ENCODE data around the gene ADPRH. TPM values are rescaled to one million over a fixed set of nuclear protein-coding genes. Genes with fewer than 3 reads are reported as not detected.

The ADPRH gene
- total and polyA plus RNA-seq, 2 of the 4 experiments (the other 2 are of a cell fraction): under 0.01 to 0.12 TPM

- Histone ChIP-seq H3K9me1 (ENCODE audit: insufficient read depth, low read length) (no peaks in the 10 kb centered on the region), H3K9me3 (ENCODE audit: control insufficient read depth, insufficient read depth, low read length) (no peaks in the 10 kb centered on the region), H3K79me1 (ENCODE audit: low read depth in 1 of 2, low read length in 2 of 2) (no peaks in the 10 kb centered on the region), H2BK120ac (ENCODE audit: low read depth, low read length) (no peak overlapping the region), H3K56ac (ENCODE audit: extremely low read depth, insufficient read depth, low read length) (no peak overlapping the region), H2BK20ac (ENCODE audit: low read depth, low read length) (no peak overlapping the region), H4K5ac (ENCODE audit: low read depth, low read length) (no peak overlapping the region), H3K4me2 (ENCODE audit: low read depth, low read length) (no peak overlapping the region), H2AK9ac (replicated peaks; ENCODE audit: low read depth, low read length, poor library complexity) (no peak overlapping the region), H3K23ac (ENCODE audit: low read depth, low read length) (no peak overlapping the region), H3K27me3 (ENCODE audit: control insufficient read depth, insufficient read depth, low read length) (peaks cover 17% of the 10 kb centered on the region), H2AK5ac (ENCODE audit: low read depth, low read length) (no peak overlapping the region), H2BK15ac (ENCODE audit: low read depth, low read length) (no peak overlapping the region), H3K27ac (ENCODE audit: insufficient read depth, low read length) (no peak overlapping the region), H3K4me1 (ENCODE audit: control insufficient read depth, insufficient read depth, low read length) (no peaks in the 10 kb centered on the region), H2BK5ac (ENCODE audit: low read depth, low read length, poor library complexity, severe bottlenecking) (no peak overlapping the region), H4K91ac (ENCODE audit: insufficient read depth, low read depth, low read length) (no peak overlapping the region), H3K18ac (ENCODE audit: low read depth, low read length) (no peak overlapping the region), H4K8ac (ENCODE audit: low read depth in 2 of 2, low read length in 2 of 2) (no peak overlapping the region), H3K36me3 (ENCODE audit: control insufficient read depth, insufficient read depth, low read length) (no peaks in the 10 kb centered on the region), H3K4me3 (ENCODE audit: insufficient read depth, low read depth, low read length) (no peak overlapping the region), H3K4ac (ENCODE audit: low read depth, low read length) (no peak overlapping the region), H4K20me1 (ENCODE audit: insufficient read depth, low read length) (no peaks in the 10 kb centered on the region), H3K14ac (replicated peaks; ENCODE audit: low read depth, low read length) (no peak overlapping the region), H2AFZ (replicated peaks; ENCODE audit: low read length, poor library complexity) (no peak overlapping the region), H3K9ac (ENCODE audit: low read depth, low read length) (no peak overlapping the region)
- BruUV-seq (replicated peaks): no TSS peak
- WGBS, 2 experiments (ENCODE audit: extremely low coverage in 2 of 2, insufficient read length in 1 of 2): no CpG with 5 or more reads among the region's 6 CpGs
- in situ Hi-C loops (cut with MboI; ENCODE audit: low sequenced_read_pairs) (loop anchor here (25.0 kb wide), 1 partner anchor 712 kb away; no protein-coding TSS in a partner anchor), intact Hi-C loops (cut with micrococcal nuclease) (no loop called here), dilution Hi-C loops (cut with HindIII; ENCODE audit: low sequenced_read_pairs, unreplicated experiment) (no loop called here)
- ATAC-seq (ENCODE audit: low read depth): no peak
- TF ChIP-seq MAZ (IDR thresholded peaks at IDR 0.05; ENCODE audit: borderline replicate concordance, low read depth, low read length): no peak
- TF ChIP-seq RCOR1 (IDR thresholded peaks at IDR 0.05; ENCODE audit: insufficient replicate concordance, low read length): no peak
- no peak for TF ChIP-seq BHLHE40 (IDR thresholded peaks at IDR 0.05; ENCODE audit: low read depth, low read length)
- TF ChIP-seq CEBPB (IDR thresholded peaks at IDR 0.05; ENCODE audit: low read depth, low read length): no peak
- no peak for TF ChIP-seq CHD1 (IDR thresholded peaks at IDR 0.05; ENCODE audit: low read depth, low read length)
- TF ChIP-seq CTCF (conservative IDR thresholded peaks at IDR 0.05; ENCODE audit: low read depth, low read length): no peak
- no peak for TF ChIP-seq POLR2A (IDR thresholded peaks at IDR 0.05; ENCODE audit: low read depth, low read length)
- no peak for TF ChIP-seq RFX5 (IDR thresholded peaks at IDR 0.05; ENCODE audit: low read depth, low read length)
- no peak for TF ChIP-seq NFE2L2 (IDR thresholded peaks at IDR 0.05; ENCODE audit: low read depth, low read length)
- no peak for TF ChIP-seq ELK1 (IDR thresholded peaks at IDR 0.05; ENCODE audit: borderline replicate concordance, low read depth, low read length)
- no peak for TF ChIP-seq FOS (IDR thresholded peaks at IDR 0.05; ENCODE audit: low read depth, low read length)
- ChIA-PET POLR2A (ENCODE audit: unreplicated experiment) (no interaction called here), CTCF (no interaction called here)
- no peak for DNase-seq
These were observed 20.4 kb downstream of the ADPRH start for GRCh38 chr3:119599558-119600174.
